Measurements from ENCODE around the gene ZRSR2.
"Not testable (repeated sequence)": the region's sequence is repeated elsewhere in the genome, so short reads cannot be mapped to it uniquely, and the experiment has no call there.

Gene ZRSR2, protein sequence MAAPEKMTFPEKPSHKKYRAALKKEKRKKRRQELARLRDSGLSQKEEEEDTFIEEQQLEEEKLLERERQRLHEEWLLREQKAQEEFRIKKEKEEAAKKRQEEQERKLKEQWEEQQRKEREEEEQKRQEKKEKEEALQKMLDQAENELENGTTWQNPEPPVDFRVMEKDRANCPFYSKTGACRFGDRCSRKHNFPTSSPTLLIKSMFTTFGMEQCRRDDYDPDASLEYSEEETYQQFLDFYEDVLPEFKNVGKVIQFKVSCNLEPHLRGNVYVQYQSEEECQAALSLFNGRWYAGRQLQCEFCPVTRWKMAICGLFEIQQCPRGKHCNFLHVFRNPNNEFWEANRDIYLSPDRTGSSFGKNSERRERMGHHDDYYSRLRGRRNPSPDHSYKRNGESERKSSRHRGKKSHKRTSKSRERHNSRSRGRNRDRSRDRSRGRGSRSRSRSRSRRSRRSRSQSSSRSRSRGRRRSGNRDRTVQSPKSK
- total RNA-seq, result 28.7 reads per million, percentile 55 among the genes with 10 or more reads in this experiment

DNA sequence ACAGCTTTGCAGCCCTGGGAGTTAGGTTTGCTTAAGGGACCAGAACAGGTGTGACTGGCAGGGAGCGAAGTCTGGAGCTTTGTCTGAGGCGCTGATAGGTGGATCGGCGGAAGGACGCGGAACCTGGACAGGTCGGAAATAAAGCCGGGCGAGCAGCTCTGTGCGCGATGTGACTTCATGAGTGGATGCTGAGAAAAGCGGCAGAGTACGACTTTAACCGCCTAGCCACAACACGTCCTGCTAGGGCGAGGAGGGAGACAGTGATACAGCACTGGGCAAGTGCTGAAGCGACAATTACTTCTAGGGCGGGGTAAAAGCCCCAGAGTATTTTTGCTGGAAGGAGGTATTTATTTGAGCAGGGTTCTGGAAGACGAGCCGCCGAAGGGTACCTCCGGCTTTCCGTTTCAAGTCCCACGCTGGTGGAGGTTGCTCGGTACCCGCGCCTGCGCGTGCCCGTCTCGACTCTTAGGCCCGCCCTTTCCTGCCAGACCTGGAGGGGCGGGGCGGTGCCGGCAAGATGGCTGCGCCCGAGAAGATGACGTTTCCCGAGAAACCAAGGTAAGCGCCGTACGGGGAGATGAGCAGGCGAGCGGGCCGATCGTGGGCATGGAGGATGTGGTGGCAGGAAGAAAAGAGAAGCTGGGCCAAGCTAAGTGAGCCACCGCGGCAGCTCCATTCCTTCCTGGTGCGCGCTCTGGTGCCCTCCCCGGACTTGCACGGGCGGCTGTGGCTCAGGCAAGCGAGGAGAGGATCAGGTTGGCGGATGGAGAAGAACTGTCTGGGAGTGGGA lies at the start of gene ZRSR2:
Gene ZRSR2, plus strand, starts transcription at position 506 of the 790 bp plus-strand sequence. Its CDS starts 12 bp downstream, at position 518.
- peak; percentile 91 for DNase-seq

DNA sequence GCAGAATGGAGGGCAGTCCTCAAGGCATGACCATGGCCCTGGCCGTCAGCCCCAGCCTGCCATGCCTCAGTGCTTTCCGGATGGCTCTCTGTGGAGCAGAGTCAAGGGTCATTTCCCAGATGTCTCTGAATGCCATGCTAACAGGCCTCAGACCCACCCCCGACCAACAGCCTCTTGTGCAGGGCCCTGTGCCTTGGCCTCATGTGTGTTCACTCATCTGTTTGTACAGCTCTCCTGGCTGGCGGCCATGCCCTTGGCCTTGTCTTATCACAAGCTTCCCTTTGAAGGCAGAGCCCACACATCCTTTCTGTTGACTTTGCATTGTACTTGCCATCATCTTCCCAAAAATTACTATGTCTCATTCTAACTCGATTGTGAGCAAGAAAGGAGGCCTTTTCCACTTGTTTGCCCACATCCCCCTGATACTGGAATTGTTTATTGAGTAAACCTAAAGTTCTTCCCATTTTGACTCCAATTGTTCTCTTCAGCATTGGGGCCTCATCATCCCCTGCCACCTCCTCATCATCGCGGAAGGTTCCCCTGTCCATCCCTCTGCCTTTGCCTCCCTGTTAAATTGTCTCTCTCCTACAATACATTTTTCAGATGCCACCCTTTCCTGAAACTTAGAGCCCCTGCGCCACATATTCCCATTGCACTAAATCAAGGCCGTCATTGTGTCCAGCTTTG lies 46.0 kb upstream of the ZRSR2 start:
- DNase-seq, result no peak

DNA sequence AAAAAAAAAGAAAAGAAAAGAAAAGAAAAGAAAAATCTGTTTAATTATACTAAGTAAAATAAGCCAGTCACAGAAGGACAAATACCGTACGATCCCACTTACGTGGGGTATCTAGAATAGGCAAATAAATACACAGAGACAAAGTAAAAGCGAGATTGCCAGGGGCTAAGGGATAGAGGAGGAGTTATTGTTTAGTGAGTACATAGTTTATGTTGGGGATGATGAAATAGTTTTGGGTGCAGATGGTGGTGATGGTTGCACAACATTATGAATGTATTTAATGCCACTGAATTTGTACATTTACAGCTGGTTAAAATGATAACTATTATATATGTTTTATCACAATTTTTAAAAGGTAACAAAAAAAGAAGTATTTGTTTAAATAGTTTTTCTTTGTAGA lies 45.1 kb upstream of the ZRSR2 start:
- DNase-seq, result no peak

DNA sequence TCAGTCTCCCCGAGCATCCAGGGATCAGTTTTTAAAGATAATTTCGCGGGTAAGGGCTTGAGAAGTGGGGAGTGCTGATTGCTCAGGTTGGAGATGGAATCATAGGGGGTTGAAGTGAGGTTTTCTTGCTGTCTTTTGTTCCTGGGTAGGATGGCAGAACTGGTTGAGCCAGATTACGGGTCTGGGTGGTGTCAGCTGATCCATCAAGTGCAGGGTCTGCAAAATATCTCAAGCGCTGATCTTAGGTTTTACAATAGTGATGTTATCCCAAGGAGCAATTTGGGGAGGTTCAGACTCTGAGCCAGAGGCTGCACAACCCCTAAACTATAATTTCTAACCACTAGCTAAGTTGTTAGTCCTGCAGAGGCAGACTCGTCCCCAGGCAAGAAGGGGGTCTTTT lies 43.6 kb upstream of the ZRSR2 start:
- DNase-seq, result not testable (repeated sequence)

DNA sequence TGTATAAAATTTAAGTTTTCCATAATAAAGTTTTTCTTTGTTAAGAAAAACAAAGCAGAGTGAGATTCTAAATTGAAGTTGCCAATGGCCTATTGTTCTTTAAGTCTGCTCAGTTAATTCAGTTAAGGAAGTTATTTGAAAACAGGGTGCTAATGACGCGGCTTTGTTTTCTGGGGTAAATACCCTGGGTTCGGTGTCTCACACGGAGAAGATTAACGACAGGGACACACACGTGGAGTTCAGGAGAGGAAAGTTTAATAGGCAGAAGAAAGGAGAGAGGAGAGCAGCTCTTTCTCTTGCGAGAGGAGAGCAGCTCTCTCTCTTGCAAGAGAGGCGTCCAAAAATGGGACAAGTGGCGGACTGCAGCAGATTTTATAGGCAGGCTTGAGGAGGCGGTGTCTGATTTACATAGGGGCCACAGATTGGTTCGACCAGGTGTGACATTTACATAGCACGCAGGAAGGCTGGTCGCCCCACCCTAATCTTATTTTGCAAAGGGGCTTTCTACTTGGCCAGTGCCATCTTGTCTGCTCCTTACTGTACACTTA lies 42.6 kb upstream of the ZRSR2 start:
- DNase-seq, result no peak

DNA sequence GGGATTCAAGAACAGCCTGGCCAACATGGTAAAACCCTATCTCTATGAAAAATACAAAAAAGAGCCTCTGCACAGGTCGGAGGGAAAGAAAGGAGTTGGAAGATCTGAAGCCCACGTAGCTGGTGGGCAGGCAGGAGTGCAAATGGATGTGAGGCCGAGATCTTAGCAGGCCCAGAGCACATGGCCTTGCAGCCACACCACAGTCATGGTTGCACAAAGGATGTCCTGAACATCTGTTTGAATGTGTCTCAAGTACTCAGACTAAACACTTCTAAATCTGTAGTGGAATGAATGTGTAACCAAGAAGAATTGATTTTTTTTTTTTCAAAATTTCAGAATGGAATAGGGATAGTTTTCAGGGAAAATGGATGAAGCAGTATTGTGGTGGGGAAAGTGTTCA lies 41.4 kb upstream of the ZRSR2 start:
- no peak for DNase-seq

DNA sequence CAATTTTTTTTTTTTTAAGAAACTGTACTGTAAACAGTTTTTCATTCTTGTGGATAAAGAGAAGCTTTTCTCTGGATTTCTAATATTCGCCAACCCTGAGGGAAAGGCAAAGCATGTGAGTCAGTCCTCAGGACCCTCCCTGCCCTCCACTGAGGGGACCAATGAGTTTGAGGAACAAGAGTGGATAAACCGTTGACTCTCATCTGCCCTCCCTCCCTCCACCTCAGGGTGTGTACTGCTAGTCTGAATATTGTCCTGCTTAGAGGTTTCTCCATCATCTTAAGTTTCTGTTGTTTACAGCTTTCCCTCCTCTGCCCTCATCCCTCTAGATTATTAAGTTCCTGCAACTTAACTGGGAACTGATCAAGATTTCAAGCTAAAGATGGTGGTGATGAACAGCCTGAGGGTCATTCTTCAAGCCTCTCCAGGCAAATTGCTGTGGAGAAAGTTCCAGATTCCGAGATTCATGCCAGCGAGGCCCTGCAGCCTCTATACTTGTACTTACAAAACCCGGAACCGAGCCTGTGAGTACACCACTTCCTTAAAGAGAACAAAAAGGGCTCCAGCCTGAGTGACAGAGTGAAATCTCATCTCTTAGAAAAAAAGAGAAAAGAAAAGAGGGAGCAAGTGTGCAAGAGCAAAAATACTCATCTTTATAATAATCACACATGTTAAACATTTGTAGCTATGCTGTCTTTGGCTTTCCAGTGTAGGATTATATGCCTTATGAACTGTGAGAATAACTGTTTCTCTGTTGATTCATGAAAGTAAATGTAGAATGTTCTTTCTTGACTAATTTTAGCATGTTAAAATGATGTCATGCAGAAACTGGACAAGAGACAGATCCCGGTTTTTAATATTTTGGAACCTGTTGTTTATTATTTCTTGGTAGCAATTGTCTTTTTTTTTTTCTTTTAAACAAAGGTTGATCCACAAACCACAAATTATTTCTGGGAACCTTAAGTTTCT lies 40.4 kb upstream of the ZRSR2 start:
- DNase-seq, result peak; percentile 21

DNA sequence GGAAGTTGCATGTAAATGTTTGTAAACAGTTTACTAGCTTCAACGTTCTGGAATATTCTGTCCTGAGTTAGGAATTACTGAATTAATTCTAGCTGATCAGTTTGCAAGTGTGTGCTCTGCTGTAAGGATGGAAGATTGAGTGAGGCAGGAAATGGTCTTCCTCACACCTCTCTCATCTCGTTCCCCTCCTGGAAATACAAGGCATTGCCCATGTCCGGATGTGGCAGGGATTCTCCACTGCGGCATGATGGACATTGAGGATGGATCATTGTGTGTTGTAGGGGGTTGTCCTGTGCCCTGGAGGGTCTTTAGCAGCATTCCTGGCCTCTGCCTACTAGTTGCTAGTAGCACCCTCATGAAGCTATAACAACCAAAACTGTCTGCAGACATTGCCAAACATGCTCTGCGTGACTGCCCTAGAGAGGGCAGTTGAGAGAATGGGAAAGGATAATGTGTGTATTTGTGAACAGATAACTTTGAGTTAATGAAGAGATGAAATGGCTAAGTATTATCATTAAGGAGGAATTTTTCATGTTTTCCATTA lies 39.6 kb upstream of the ZRSR2 start:
- no peak for DNase-seq

DNA sequence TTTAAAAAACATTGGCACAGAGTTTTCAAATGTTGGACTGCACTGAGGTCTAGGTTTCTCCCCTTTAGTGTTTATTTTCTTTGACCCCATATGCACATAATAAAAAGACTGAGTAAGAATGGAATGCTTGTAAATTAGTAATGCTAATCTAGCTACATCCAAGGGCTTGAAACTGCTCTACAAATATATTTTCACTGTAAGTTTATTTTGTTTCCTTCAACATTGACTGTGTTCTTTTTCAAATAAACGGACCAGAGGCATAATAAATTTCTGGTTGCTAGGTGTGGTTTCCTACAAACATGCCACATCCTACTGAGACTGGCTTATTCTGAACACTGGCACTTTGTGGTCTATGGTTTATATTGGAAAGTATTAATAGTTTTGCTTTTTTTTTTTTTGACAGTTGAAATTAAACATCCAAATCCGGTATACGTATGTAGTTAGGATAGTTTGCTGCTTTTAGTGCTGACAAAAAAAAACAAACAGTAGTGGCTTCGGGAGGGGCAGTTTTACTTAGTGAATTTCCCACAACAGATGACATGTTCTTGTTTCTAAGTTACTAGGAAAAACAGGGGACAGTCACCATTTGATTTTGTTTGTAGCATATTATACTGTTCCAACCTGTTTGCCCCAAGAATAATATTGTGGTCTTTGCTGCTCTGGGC lies 39.0 kb upstream of the ZRSR2 start:
- peak; percentile 37 for DNase-seq

DNA sequence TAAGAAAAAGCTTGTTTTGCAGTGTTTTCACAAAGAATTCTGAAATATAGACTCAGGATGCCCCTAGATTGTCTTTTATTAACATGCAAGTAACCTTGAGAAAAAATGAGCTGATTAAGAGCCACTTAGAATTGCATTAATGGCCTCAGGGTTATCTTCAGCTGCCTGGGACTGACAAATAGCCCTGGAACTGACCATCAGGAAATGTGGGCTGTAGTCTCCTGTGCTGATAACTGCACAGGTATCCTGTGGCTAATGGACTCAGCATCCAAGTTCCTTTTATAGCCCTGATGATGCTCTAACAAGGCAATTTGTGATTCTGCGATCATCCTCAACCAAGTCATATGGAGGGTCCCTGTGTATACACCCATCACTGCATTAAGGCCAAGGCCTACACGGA lies 35.2 kb upstream of the ZRSR2 start:
- no peak for DNase-seq

DNA sequence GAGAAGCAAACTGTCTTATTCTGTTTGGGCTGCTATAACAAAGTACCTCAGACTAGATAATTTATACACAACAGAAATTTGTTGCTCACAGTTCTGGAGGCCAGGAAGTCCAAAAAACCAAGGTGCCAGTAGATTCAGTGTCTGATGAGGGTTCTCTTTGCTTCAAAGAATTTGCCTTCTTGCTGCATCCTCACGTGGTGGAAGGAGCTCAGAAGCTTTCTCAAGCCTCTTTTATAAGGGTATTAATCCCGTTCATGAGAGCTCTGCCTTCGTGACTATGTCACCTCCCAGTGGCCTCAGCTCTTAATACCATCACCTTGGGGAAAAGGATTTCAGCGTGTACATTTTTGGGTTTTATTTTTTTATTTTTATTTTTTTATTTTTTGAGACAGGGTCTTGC lies 32.1 kb upstream of the ZRSR2 start:
- DNase-seq, result peak; percentile 21

DNA sequence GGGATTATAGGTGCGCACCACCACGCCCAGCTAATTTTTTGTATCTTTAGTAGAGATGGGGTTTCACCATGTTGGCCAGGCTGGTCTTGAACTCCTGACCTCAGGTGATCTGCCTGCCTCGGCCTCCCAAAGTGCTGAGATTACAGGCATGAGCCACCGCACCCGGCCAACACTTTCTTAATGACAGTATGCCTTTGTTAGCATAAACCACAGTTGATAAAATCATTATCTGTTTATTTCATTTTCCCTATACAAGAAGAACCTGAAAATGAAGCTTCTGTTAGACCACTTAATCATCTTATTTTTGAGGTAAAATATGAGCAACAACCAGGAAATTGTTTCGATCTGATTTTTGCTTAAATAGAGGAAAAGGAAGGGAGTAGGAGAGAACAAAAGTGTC lies 30.4 kb upstream of the ZRSR2 start:
- DNase-seq, result not testable (repeated sequence)

DNA sequence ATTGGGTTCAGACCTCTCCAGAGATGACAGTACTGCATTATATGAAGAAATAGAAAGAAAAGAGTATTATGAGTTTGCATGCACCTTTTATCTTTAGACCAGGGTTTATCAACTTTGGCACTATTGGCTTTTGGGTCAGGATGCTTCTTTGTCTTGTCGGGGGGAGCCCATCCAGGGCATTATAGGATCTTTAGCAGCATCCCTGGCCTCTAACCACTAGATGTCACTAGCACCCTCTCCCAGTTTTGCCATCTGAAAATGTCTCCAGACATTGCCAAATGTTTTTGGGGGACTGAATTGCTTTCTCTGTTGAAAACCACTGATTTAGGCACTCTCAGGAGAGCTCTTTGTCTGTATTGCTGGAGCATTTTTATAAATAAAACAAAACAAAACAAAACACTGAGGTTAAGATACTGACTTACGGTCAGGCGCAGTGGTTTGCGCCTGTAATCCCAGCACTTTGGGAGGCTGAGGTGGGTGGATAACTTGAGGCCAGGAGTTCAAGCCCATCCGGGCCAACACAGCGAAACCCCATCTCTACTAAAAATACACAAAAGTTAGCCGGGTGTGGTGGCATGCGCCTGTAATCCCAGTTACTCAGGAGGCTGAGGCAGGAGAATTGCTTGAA lies 28.6 kb upstream of the ZRSR2 start:
- DNase-seq, result peak; percentile 19

DNA sequence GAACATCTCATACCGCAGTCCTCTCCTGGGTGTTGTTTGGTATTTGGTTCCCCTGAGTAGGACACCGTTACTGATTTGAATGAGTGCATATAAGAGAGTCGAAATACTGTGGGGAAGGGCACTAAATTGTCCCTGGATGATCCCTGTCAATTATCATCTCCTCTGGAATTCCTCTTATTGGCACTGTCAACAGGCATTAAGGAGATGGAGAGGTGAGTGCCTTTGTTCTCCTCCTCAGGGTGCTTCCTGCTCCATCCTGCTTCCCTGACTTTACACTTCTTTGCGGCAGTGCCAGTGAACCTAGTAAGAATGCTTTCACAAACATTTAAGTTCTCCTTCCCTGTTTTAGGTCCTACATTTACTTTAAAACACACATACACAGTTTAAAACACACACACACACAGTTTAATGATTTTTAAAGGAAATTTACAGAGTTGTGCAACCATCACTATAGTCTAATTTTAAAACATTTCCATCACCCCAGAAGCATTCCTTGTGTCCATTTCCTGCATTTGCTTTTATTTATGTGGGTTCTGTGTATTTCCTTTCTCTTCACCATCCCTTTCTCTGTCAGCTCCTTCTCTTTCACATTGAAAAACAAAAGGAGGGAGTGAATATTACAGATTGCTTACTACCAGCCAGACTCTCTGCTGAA lies 20.9 kb upstream of the ZRSR2 start:
- DNase-seq, result no peak

DNA sequence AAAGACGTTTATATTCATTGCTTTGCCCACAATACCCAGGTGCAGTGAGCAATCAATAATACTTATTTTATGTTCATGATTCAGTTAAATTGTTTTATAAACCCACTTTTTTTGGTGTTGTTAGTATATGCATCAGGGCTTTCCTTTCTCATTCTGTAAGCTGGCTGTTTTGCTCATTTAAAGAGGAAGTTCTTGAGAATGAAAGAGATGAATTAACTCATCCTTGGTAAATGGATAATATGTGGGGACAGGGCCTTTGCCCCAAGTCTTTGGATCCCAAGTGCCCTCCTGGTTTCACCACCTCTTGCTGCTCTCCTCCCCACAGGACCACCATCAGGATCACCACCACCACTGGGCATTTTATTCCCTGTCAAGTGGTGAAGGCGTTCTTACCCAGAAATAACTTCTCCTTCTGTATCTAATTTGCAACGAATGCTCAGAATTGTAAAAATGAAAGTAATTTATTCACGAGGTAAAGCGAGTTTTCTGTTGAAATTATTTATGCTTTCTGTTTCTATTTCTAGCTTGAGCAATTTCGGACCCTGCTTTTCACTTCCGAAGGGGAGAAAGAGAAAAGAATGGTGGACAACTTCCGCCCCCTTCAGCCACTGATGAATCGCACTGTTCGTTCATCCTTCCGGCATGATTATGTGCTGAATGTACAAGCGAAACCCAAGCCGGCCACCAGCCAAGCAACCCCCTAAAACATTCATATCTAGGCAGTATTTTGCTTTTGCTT lies 8.2 kb upstream of the ZRSR2 start:
- DNase-seq, result no peak

DNA sequence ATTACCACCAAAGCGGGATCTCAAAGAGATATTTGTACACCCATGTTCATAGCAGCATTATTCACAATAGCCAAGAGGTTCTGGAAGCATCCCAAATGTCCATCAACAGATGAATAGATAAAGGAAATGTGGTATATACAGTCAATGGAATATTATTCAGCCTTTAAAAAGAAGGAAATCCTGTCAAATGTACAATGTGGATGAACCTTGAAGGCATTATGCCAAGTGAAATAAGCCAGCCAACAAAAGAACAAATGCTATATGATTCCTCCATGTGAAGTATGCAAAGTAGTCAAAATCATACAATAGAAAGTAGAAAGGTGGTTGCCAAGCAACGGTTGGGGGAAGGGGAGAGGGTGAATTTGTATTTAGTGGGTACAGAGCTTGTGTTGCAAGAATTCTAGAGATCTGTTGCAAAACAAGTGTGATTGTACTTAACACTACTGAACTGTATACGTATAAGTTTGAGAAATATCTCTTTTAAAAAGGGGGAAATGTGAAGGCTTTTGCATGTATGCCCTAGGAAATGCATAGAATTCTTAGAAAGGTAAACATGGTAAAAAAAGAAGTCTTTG lies 5.0 kb upstream of the ZRSR2 start:
- no peak for DNase-seq

DNA sequence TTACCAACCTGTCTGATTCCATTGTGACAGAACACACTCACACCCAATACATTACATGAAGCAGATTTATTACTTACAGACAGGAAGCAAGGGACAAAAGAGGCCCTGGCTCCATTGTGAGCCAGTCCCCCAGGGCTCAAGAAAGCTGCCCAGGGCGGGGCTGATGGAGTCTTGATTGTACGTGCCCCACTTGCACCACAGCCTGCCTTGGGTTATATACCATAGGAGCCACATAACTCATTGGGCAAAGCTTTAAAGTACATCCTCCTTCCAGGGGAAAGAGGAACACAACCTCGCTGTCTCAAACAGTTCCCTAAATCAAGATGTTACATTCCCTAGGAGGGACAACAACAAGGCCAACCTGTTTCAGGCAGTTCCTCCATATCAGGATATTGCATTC lies 3.4 kb upstream of the ZRSR2 start:
- DNase-seq, result no peak

DNA sequence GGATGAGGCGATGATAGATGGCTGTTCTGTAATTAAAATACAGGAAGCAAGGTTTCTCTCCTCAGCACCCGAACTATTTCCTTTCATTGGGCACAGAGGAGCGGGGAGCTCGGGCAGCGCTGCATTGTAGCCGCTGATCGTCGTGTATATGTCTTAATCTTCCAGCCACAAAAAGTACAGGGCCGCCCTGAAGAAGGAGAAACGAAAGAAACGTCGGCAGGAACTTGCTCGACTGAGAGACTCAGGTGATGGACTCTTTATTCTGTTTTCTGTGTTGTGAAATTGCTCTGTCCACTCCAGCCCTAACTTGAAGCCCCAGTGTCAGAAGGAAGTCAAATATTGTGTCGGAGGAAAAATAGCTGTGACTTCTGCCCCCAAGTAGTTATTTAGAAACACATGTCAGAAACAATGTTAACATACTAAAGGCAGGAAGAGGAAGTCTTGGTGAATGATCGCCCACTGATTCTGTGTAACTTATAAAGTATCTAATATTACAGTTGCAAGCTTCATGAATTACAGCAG lies 546 bp downstream of the ZRSR2 start:
- no peak for DNase-seq

All from effector CD4-positive, alpha-beta T cell (primary cell).